Head of caudate nucleus (tissue), 42 donors: ENCODE results near the gene C16orf54.
"Not testable (repeated sequence)": the region's sequence is repeated elsewhere in the genome, so short reads cannot be mapped to it uniquely, and the experiment has no call there.

Experiments used
- DNase-seq, 42 donors: peaks; one replicate each; pipeline versions ENCODE4 v3.0.0 to v3.0.0-alpha.2; 2020 to 2021; ENCODE audit warnings: mixed read lengths in 7 of 42
- intact Hi-C: fragments of 100-400 bp; cut with DNase I; formaldehyde crosslinking; loops from one replicate; pipeline ENCODE4 v1.15.0; 2022

The C16orf54 gene

GRCh38 chr16:29772330-29772729 is 26.5 kb upstream of the C16orf54 start:
- DNase-seq, intact Hi-C loops: not testable (repeated sequence)

GRCh38 chr16:29770250-29770929 is 24.6 kb upstream of the C16orf54 start:
- DNase-seq = no peak
- intact Hi-C loops = no loop called here

GRCh38 chr16:29769507-29769906 is 23.7 kb upstream of the C16orf54 start:
- no peak for DNase-seq
- intact Hi-C loops = no loop called here

- intact Hi-C loops = no loop called here
Measured at GRCh38 chr16:29767062-29767461, 21.3 kb upstream of the C16orf54 start.

GRCh38 chr16:29766571-29766970 is 20.8 kb upstream of the C16orf54 start:
- no peak for DNase-seq
- intact Hi-C loops = no loop called here

More at GRCh38 chr16:29767062-29767461, 21.3 kb upstream of the C16orf54 start:
- no peak for DNase-seq

- intact Hi-C loops = no loop called here
- no peak for DNase-seq
Measured at GRCh38 chr16:29765167-29766032, 19.6 kb upstream of the C16orf54 start.

- intact Hi-C loops = no loop called here
- no peak for DNase-seq
Measured at GRCh38 chr16:29763326-29763725, 17.5 kb upstream of the C16orf54 start.

GRCh38 chr16:29761882-29762281 is 16.1 kb upstream of the C16orf54 start:
- intact Hi-C loops = no loop called here

GRCh38 chr16:29761280-29761651 is 15.5 kb upstream of the C16orf54 start:
- intact Hi-C loops, DNase-seq: not testable (repeated sequence)

More at GRCh38 chr16:29761882-29762281, 16.1 kb upstream of the C16orf54 start:
- DNase-seq = no peak

GRCh38 chr16:29760567-29761279 is 14.9 kb upstream of the C16orf54 start:
- no peak for DNase-seq
- intact Hi-C loops = no loop called here

GRCh38 chr16:29757950-29758466 is 12.2 kb upstream of the C16orf54 start:
- intact Hi-C loops = no loop called here
- DNase-seq = no peak

- intact Hi-C loops, DNase-seq: not testable (repeated sequence)
Measured at GRCh38 chr16:29757086-29757485, 11.3 kb upstream of the C16orf54 start.

- intact Hi-C loops = no loop called here
- DNase-seq = no peak
Measured at GRCh38 chr16:29756654-29757053, 10.9 kb upstream of the C16orf54 start.

- intact Hi-C loops = no loop called here
- DNase-seq = no peak
Measured at GRCh38 chr16:29753516-29753915, 7.7 kb upstream of the C16orf54 start.

GRCh38 chr16:29748760-29749149 is 3.0 kb upstream of the C16orf54 start:
- intact Hi-C loops, DNase-seq: not testable (repeated sequence)

- intact Hi-C loops = no loop called here
- no peak for DNase-seq
Measured at GRCh38 chr16:29747947-29748759, 2.4 kb upstream of the C16orf54 start.

GRCh38 chr16:29746518-29746917 is 728 bp upstream of the C16orf54 start:
- DNase-seq, intact Hi-C loops: not testable (repeated sequence)

- DNase-seq = no peak
- intact Hi-C loops = no loop called here
Measured at GRCh38 chr16:29745121-29745852, 503 bp downstream of the C16orf54 start.
